Activated CD8-positive, alpha-beta T cell treated with anti-CD3 and anti-CD28 coated beads for 36 hours (primary cell): Measurements from ENCODE around the gene CDH13. TPM values are rescaled to one million over a fixed set of nuclear protein-coding genes. Genes with fewer than 3 reads are reported as not detected.

Experiments used
- ATAC-seq: fragments of 200-7000 bp; cut with Tn5 transposase; one replicate; pipeline ENCODE4 v1.10.0; 2021; ENCODE audit warnings: mild to moderate bottlenecking, moderate library complexity
- CTCF ChIA-PET: fragments of 350-600 bp; sonication (Branson Sonifier 250); formaldehyde crosslinking; loops from one replicate; lab custom pipeline; 2021; ENCODE audit warnings: antibody characterized with exemption; lab: Charles Lee
- POLR2A ChIA-PET: fragments of 350-600 bp; sonication (Branson Sonifier 250); formaldehyde crosslinking; loops from one replicate; lab custom pipeline; 2021; ENCODE audit warnings: antibody characterized with exemption; lab: Charles Lee
- DNase-seq: peaks from one replicate; pipeline ENCODE4 v3.0.0-alpha.2; 2020
- H3K27ac Mint-ChIP-seq: one replicate; pipeline ENCODE4 v1.8.0; 2021; ENCODE audit warnings: mild to moderate bottlenecking, mixed read lengths
- H3K27me3 Mint-ChIP-seq: one replicate; pipeline ENCODE4 v1.8.0; 2021; ENCODE audit warnings: mixed read lengths
- H3K36me3 Mint-ChIP-seq: one replicate; pipeline ENCODE4 v1.8.0; 2021; ENCODE audit warnings: low read depth, mixed read lengths
- H3K4me1 Mint-ChIP-seq: one replicate; pipeline ENCODE4 v1.8.0; 2021; ENCODE audit warnings: low read depth, mixed read lengths
- H3K4me3 Mint-ChIP-seq: one replicate; pipeline ENCODE4 v1.8.0; 2021; ENCODE audit warnings: mild to moderate bottlenecking, moderate library complexity, mixed read lengths
- H3K9me3 Mint-ChIP-seq: one replicate; pipeline ENCODE4 v1.8.0; 2021; ENCODE audit warnings: mixed read lengths
- CTCF ChIP-seq: fragments of 200-600 bp; IDR thresholded peaks from one replicate; pipeline ENCODE4 v1.8.0; 2022; ENCODE audit warnings: antibody characterized with exemption, mild to moderate bottlenecking
- intact Hi-C: fragments of 100-400 bp; cut with micrococcal nuclease; formaldehyde crosslinking; loops from one replicate; pipeline ENCODE4 v1.10.0; 2022
- total RNA-seq, 2 experiments: library from RNA; stranded (reverse); gene quantifications; one replicate each; pipeline ENCODE4 v1.2.3, GENCODE V29; 2021

The CDH13 gene
- total RNA-seq, 2 experiments from 2014 or later = not detected

GRCh38 chr16:82833378-82833993 is 206.7 kb downstream of the CDH13 start:
- no peak overlapping the region for H3K4me3 Mint-ChIP-seq
- ATAC-seq = no peak

DNA sequence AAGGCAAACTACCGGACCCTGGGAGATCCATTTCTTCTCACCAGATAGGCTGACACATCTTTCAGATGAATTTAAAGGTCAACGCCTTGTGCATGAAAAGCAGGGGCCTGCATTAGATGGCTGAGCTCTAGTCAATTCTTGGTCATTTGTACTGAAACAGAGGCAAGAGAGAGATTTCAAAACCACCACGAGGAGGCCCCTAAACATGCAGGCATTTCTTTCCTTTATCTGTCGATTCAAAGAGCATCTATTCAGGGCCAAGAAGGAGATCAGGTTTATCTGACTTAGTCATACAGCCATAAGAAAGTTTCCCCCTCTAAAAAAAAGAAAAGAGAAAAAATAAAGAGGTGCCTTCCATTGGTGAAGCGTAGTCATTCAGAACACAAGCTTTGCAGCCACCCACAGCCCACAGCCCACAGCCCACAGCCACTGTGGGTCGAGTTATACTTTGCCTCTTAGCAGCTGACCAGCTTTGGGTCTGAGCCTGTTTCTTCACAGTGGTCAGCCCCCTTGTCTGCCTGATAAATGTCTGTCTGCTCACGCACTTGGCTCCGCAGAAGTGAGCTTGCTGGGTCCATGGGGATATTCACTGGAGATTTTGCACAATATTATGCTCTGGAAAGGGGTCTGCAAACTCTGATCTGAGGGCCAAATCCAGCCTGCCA is 207.5 kb downstream of the CDH13 start:
- DNase-seq (no peak), ATAC-seq (no peak)
- Mint-ChIP-seq H3K4me1 (no peaks in the 10 kb centered on the region), H3K36me3 (no peaks in the 10 kb centered on the region), H3K9me3 (no peaks in the 10 kb centered on the region), H3K27me3 (peaks cover 4% of the 10 kb centered on the region), H3K4me3 (no peak overlapping the region), H3K27ac (no peak overlapping the region)
- CTCF ChIA-PET = no interaction called here
- intact Hi-C loops = no loop called here
- POLR2A ChIA-PET = interaction anchor here (0.6 kb wide), 1 partner anchor 818 kb away, joined by 3 read pairs; no protein-coding TSS in a partner anchor
- no peak for TF ChIP-seq CTCF

More at GRCh38 chr16:82833378-82833993, 206.7 kb downstream of the CDH13 start:
- H3K9me3 Mint-ChIP-seq = no peaks in the 10 kb centered on the region
- no peaks in the 10 kb centered on the region for H3K36me3 Mint-ChIP-seq
- no peak for DNase-seq
- CTCF ChIA-PET = no interaction called here
- no peak for TF ChIP-seq CTCF
- intact Hi-C loops = no loop called here
- H3K4me1 Mint-ChIP-seq = no peaks in the 10 kb centered on the region
- no peak overlapping the region for H3K27ac Mint-ChIP-seq
- peaks cover 4% of the 10 kb centered on the region for H3K27me3 Mint-ChIP-seq
- POLR2A ChIA-PET = no interaction called here

DNA sequence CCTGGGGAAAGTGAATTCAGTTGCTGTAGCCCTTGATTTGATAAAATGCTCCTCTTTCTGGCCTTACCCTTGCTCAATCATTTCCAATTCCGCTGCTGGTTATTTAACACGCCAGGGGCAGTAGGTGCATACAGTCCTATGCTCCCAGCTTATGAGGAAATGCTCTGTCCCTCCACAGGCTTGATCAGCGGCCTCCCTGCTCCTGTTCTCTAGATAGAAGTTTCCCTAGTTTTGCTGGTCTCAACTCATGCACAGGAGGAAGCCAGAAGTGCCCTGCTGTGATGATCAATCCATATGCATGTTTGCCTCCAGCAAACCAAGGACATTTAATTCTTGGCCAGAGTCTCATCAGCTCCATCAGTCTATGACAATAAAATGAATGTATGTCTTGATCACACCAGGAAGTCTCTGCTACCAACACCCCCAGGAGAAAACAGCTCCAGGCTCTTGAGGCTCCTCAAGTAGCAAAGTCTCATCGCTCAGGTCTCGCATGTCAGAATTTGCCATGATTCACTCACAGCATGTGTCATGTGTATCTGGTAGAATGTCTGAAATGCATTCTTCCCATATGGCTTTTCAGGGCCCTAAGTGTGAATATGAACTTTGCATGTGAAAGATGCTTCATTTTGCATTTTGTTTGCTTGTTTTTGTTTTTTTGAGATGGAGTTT is 208.9 kb downstream of the CDH13 start:
- TF ChIP-seq CTCF = no peak
- no peak overlapping the region for H3K4me3 Mint-ChIP-seq
- no peak overlapping the region for H3K27ac Mint-ChIP-seq

GRCh38 chr16:82841108-82841507 is 214.3 kb downstream of the CDH13 start:
- ChIA-PET POLR2A (no interaction called here), CTCF (no interaction called here)
- ATAC-seq (no peak), DNase-seq (no peak)
- Mint-ChIP-seq H3K9me3 (peaks cover 1% of the 10 kb centered on the region), H3K36me3 (no peaks in the 10 kb centered on the region), H3K4me3 (no peak overlapping the region), H3K27ac (no peak overlapping the region), H3K4me1 (no peaks in the 10 kb centered on the region), H3K27me3 (no peaks in the 10 kb centered on the region)
- TF ChIP-seq CTCF = no peak
- intact Hi-C loops = no loop called here

More for the DNA sequence above, 208.9 kb downstream of the CDH13 start:
- peaks cover 1% of the 10 kb centered on the region for H3K9me3 Mint-ChIP-seq
- H3K27me3 Mint-ChIP-seq = peaks cover 4% of the 10 kb centered on the region
- intact Hi-C loops = no loop called here
- DNase-seq = no peak
- no peak for ATAC-seq
- ChIA-PET CTCF (no interaction called here), POLR2A (no interaction called here)
- no peaks in the 10 kb centered on the region for H3K4me1 Mint-ChIP-seq
- no peaks in the 10 kb centered on the region for H3K36me3 Mint-ChIP-seq
